Measurements from ENCODE around the gene KDM1B.

KDM1B gene

GRCh38 chr6:18187701-18188100 is 32.5 kb downstream of the KDM1B start:
- no peaks in the 10 kb centered on the region for H3K27me3 Mint-ChIP-seq (ENCODE audit: low read depth)
- peaks cover 17% of the 10 kb centered on the region for H3K4me1 Mint-ChIP-seq
- H3K27ac Mint-ChIP-seq: no peak overlapping the region
- H3K36me3 Mint-ChIP-seq (ENCODE audit: low read depth): peaks cover 21% of the 10 kb centered on the region
- no peak overlapping the region for H3K4me3 Mint-ChIP-seq
- TF ChIP-seq, protein P1, sequence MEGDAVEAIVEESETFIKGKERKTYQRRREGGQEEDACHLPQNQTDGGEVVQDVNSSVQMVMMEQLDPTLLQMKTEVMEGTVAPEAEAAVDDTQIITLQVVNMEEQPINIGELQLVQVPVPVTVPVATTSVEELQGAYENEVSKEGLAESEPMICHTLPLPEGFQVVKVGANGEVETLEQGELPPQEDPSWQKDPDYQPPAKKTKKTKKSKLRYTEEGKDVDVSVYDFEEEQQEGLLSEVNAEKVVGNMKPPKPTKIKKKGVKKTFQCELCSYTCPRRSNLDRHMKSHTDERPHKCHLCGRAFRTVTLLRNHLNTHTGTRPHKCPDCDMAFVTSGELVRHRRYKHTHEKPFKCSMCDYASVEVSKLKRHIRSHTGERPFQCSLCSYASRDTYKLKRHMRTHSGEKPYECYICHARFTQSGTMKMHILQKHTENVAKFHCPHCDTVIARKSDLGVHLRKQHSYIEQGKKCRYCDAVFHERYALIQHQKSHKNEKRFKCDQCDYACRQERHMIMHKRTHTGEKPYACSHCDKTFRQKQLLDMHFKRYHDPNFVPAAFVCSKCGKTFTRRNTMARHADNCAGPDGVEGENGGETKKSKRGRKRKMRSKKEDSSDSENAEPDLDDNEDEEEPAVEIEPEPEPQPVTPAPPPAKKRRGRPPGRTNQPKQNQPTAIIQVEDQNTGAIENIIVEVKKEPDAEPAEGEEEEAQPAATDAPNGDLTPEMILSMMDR (IDR thresholded peaks at IDR 0.05; ENCODE audit: unreplicated experiment in 3 of 3): no peak
- no peaks in the 10 kb centered on the region for H3K9me3 Mint-ChIP-seq

GRCh38 chr6:18189196-18189595 is 34.0 kb downstream of the KDM1B start:
- Mint-ChIP-seq H3K4me3 (no peak overlapping the region), H3K4me1 (peaks cover 8% of the 10 kb centered on the region), H3K27me3 (ENCODE audit: low read depth) (no peaks in the 10 kb centered on the region)

DNA sequence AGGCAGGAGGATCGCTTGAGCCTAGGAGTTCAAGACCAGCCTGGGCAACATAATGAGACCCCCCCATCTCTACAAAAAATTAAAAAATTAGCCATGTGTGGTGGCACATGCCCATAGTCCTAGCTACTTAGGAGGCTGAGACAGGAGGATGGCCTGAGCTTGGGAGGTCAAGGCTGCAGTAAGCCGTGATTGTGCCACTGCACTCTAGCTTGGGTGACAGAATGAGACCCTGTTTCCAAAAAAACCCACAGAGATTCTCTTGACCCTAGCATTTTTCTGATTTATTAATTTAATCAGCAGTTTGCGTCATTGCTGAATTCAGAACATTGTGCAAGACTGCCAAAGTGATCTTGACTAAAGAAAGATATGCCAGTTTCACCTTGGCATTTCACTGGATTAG is 36.8 kb downstream of the KDM1B start:
- TF ChIP-seq, protein P1 (IDR thresholded peaks at IDR 0.05; ENCODE audit: unreplicated experiment in 3 of 3): no peak
- Mint-ChIP-seq H3K27me3 (ENCODE audit: low read depth) (no peaks in the 10 kb centered on the region), H3K36me3 (ENCODE audit: low read depth) (peaks cover 23% of the 10 kb centered on the region), H3K4me1 (no peaks in the 10 kb centered on the region), H3K27ac (no peak overlapping the region), H3K4me3 (no peak overlapping the region), H3K9me3 (no peaks in the 10 kb centered on the region)

More at GRCh38 chr6:18189196-18189595, 34.0 kb downstream of the KDM1B start:
- Mint-ChIP-seq H3K36me3 (ENCODE audit: low read depth) (peaks cover 15% of the 10 kb centered on the region), H3K27ac (no peak overlapping the region), H3K9me3 (no peaks in the 10 kb centered on the region)
- TF ChIP-seq, protein P1 (IDR thresholded peaks at IDR 0.05; ENCODE audit: unreplicated experiment in 3 of 3): no peak

- Mint-ChIP-seq H3K27ac (no peak overlapping the region), H3K9me3 (no peaks in the 10 kb centered on the region), H3K4me3 (no peak overlapping the region), H3K4me1 (no peaks in the 10 kb centered on the region), H3K27me3 (ENCODE audit: low read depth) (no peaks in the 10 kb centered on the region), H3K36me3 (ENCODE audit: low read depth) (peaks cover 20% of the 10 kb centered on the region)
- TF ChIP-seq, protein P1 (IDR thresholded peaks at IDR 0.05; ENCODE audit: unreplicated experiment in 3 of 3): no peak
Observed at GRCh38 chr6:18203786-18204185, 48.6 kb downstream of the KDM1B start.

DNA sequence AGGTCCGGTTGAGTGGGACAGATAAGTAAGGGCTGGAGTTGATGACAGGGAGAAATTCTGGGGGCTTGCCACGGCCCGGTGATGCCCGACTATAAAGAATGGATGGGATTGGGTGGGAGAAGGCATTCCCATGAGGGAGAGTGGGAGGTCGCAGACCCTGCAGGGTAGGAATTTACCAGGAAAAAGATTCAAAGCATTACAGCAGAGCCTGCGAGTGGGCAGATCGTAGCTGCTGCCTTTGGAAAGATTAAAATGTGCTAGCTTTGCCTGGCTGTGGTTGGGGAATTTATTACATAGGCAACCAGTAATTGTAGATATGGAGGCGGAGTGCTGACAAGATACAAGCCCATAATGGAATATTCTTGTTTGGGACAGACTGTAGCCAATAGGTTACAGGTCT is 49.5 kb downstream of the KDM1B start:
- TF ChIP-seq, protein P1 (IDR thresholded peaks at IDR 0.05; ENCODE audit: unreplicated experiment in 3 of 3): no peak
- Mint-ChIP-seq H3K9me3 (no peaks in the 10 kb centered on the region), H3K27me3 (ENCODE audit: low read depth) (no peaks in the 10 kb centered on the region), H3K4me1 (no peaks in the 10 kb centered on the region), H3K4me3 (no peak overlapping the region), H3K36me3 (ENCODE audit: low read depth) (peaks cover 20% of the 10 kb centered on the region), H3K27ac (no peak overlapping the region)

GRCh38 chr6:18206591-18206990 is 51.4 kb downstream of the KDM1B start:
- Mint-ChIP-seq H3K9me3 (no peaks in the 10 kb centered on the region), H3K27ac (no peak overlapping the region), H3K36me3 (ENCODE audit: low read depth) (peaks cover 21% of the 10 kb centered on the region), H3K27me3 (ENCODE audit: low read depth) (no peaks in the 10 kb centered on the region), H3K4me1 (no peaks in the 10 kb centered on the region), H3K4me3 (no peak overlapping the region)
- TF ChIP-seq, protein P1 (IDR thresholded peaks at IDR 0.05; ENCODE audit: unreplicated experiment in 3 of 3): no peak
